GM12878 (cell line): ENCODE data around the gene ANO1. TPM values are rescaled to one million over a fixed set of nuclear protein-coding genes. Genes with fewer than 3 reads are reported as not detected.

Source experiments
- ATAC-seq: fragments of 200-7000 bp; cut with Tn5 transposase; 3 replicates; pipeline ENCODE4 v1.9.1; 2020; ENCODE audit warnings: mild to moderate bottlenecking, moderate library complexity
- BruUV-seq: library from RNA; stranded (reverse); fragments of 400-500 nt; replicated peaks from 2 replicates; lab custom pipeline; 2021; lab: Mats Ljungman, UMichigan
- CTCF ChIA-PET: fragments of 300-600 bp; sonication (Branson Sonifier 250); formaldehyde crosslinking; extraction: SDS; loops from one replicate; lab custom pipeline; 2021; ENCODE audit warnings: inconsistent platforms; lab: Yijun Ruan, JAX
- POLR2A ChIA-PET: fragments of 350-600 bp; formaldehyde crosslinking; extraction: SDS; loops from one replicate; lab custom pipeline; 2021; ENCODE audit warnings: inconsistent platforms; lab: Charles Lee
- RAD21 ChIA-PET: fragments of 300-600 bp; sonication (Branson Sonifier 250); formaldehyde crosslinking; loops from one replicate; lab custom pipeline; 2023; ENCODE audit warnings: antibody characterized with exemption; ENCODE audit not compliant: unreplicated experiment; lab: Charles Lee
- SMC1A ChIA-PET: fragments of 300-600 bp; sonication (Branson Sonifier 250); formaldehyde crosslinking; loops from one replicate; lab custom pipeline; 2023; ENCODE audit not compliant: unreplicated experiment, uncharacterized antibody; lab: Charles Lee
- DNase-seq: peaks from one replicate; pipeline ENCODE4 v3.0.0-alpha.2; 2011; ENCODE audit warnings: low read depth, low spot score
- FAIRE-seq: peaks from 3 replicates; lab custom pipeline; 2011; peaks lifted over from hg19 to GRCh38; lab: Jason Lieb, UNC
- H2AFZ ChIP-seq: 2 replicates; pipeline ENCODE4 v1.6.0; 2011; ENCODE audit warnings: low read depth, low read length, control low read depth; ENCODE audit not compliant: control insufficient read depth
- H3K27ac ChIP-seq: 2 replicates; pipeline ENCODE4 v1.5.1; 2011; ENCODE audit warnings: control low read depth; ENCODE audit not compliant: control insufficient read depth, insufficient read depth
- H3K27me3 ChIP-seq, 2 experiments: replicated peaks in 1 of 2; 2 replicates each; pipeline versions ENCODE4 v1.6.0 to v1.6.1; 2011; ENCODE audit warnings: low read length in 1 of 2; ENCODE audit not compliant: control insufficient read depth in 2 of 2, insufficient read depth in 2 of 2
- H3K36me3 ChIP-seq, 2 experiments: 2 replicates each; pipeline ENCODE4 v1.5.1; 2011; ENCODE audit warnings: low read length in 1 of 2; ENCODE audit not compliant: control insufficient read depth in 2 of 2, insufficient read depth in 2 of 2
- H3K4me1 ChIP-seq: 2 replicates; pipeline ENCODE4 v1.6.1; 2011; ENCODE audit warnings: mild to moderate bottlenecking, low read length, moderate library complexity, mixed read lengths; ENCODE audit not compliant: control insufficient read depth, insufficient read depth
- H3K4me2 ChIP-seq: 2 replicates; pipeline ENCODE4 v1.6.0; 2011; ENCODE audit warnings: control low read depth; ENCODE audit not compliant: control insufficient read depth, insufficient read depth
- H3K4me3 ChIP-seq: fragments of 200-600 bp; sonication (generic); 2 replicates; pipeline ENCODE4 v1.5.1; 2016
- H3K79me2 ChIP-seq: 2 replicates; pipeline ENCODE4 v1.6.0; 2011; ENCODE audit warnings: low read length; ENCODE audit not compliant: control insufficient read depth, insufficient read depth
- H3K9ac ChIP-seq: 2 replicates; pipeline ENCODE4 v1.8.0; 2011; ENCODE audit warnings: low read length, control low read depth, mixed read lengths; ENCODE audit not compliant: control insufficient read depth, insufficient read depth
- H3K9me3 ChIP-seq: replicated peaks from 3 replicates; pipeline ENCODE4 v1.5.1; 2011; ENCODE audit warnings: mild to moderate bottlenecking, low read length; ENCODE audit not compliant: control insufficient read depth, insufficient read depth
- H4K20me1 ChIP-seq: 2 replicates; pipeline ENCODE4 v1.6.0; 2011; ENCODE audit not compliant: control insufficient read depth, insufficient read depth
- HCFC1 ChIP-seq: fragments of 150-350 bp; IDR thresholded peaks from 2 replicates; pipeline ENCODE4 v1.6.1; 2014; ENCODE audit warnings: low read length
- PAX5 ChIP-seq: IDR thresholded peaks from 2 replicates; pipeline ENCODE4 v1.6.1; 2011; ENCODE audit warnings: low read depth, low read length, borderline replicate concordance
- PKNOX1 ChIP-seq: fragments of 450-650 bp; IDR thresholded peaks from 2 replicates; pipeline ENCODE4 v1.6.1; 2016; ENCODE audit warnings: mild to moderate bottlenecking
- RELA ChIP-seq: fragments of 450-650 bp; IDR thresholded peaks from 2 replicates; pipeline ENCODE4 v1.8.0; 2014; ENCODE audit warnings: borderline replicate concordance; ENCODE audit not compliant: partially characterized antibody
- SRF ChIP-seq, 2 experiments: IDR thresholded peaks; 2 replicates each; pipeline ENCODE4 v1.6.1; 2011; ENCODE audit warnings: low read depth in 2 of 2, low read length in 2 of 2, mild to moderate bottlenecking in 1 of 2, moderate library complexity in 1 of 2
- STAT3 ChIP-seq: IDR thresholded peaks from 2 replicates; pipeline ENCODE4 v1.6.1; 2011; ENCODE audit warnings: low read depth, low read length, improper control_type of control experiment
- SUZ12 ChIP-seq: fragments of 200-600 bp; sonication (generic); IDR thresholded peaks from one replicate; pipeline ENCODE4 v1.6.1; 2018; ENCODE audit warnings: antibody characterized with exemption, mild to moderate bottlenecking; ENCODE audit not compliant: unreplicated experiment
- TARDBP ChIP-seq: IDR thresholded peaks from 2 replicates; pipeline ENCODE4 v1.6.1; 2016; ENCODE audit warnings: borderline replicate concordance
- ZNF207 ChIP-seq: fragments of 450-650 bp; IDR thresholded peaks from 2 replicates; pipeline ENCODE4 v1.6.1; 2014; ENCODE audit warnings: antibody characterized with exemption, mild to moderate bottlenecking, borderline replicate concordance
- WGBS: methylation state at CpG from one replicate; pipeline ENCODE4 v1.1.6; 2016; ENCODE audit warnings: low lambda C conversion rate; ENCODE audit not compliant: insufficient replicate concordance, insufficient coverage; ENCODE audit errors: missing lambda C conversion rate; 5-methylcytosine and 5-hydroxymethylcytosine counted together
- in situ Hi-C: fragments of 300-500 bp; cut with MboI; formaldehyde crosslinking; loops from 9 replicates; pipeline ENCODE4 v1.14.3; 2018; ENCODE audit warnings: mixed read lengths
- intact Hi-C: fragments of 100-400 bp; cut with micrococcal nuclease; formaldehyde crosslinking; loops from one replicate; pipeline ENCODE4 v1.14.2; 2022; ENCODE audit not compliant: unreplicated experiment
- polyA plus RNA-seq, 11 experiments: library from polyadenylated mRNA; depleted of rRNA in 4 of 11; unstranded in 6 of 11; stranded (reverse) in 5 of 11; fragments of >200 nt; fragmentation: Nextera tagmentation in 4 of 11; fragmentation: Illumina TruSeq in 1 of 11; extraction: Ambion mirVana in 4 of 11; extraction: Trizol in 1 of 11; gene quantifications; 1 replicate in 1 of 11; 2 replicates in 10 of 11; pipeline versions ENCODE4 v1.2.1 to v1.2.3, GENCODE V29; 2011 to 2016; ENCODE audit warnings: inconsistent platforms in 2 of 11, missing spikeins in 2 of 11, low read depth in 1 of 11
- total RNA-seq, 4 experiments: library from RNA; depleted of rRNA in 3 of 4; stranded (reverse); fragments of >200 nt in 3 of 4; fragmentation: Illumina TruSeq in 1 of 4; extraction: Trizol in 1 of 4; gene quantifications; 2 replicates each; pipeline versions ENCODE4 v1.2.1 to v1.2.3, GENCODE V29; 2013 to 2021
- TF ChIP-seq, protein P1 (sequence below): IDR thresholded peaks from 2 replicates; pipeline ENCODE4 v1.6.1; 2011; ENCODE audit warnings: borderline replicate concordance, low read depth, mild to moderate bottlenecking, moderate library complexity, mixed read lengths, low read length; ENCODE audit not compliant: insufficient read depth; ENCODE audit errors: extremely low read length

ANO1 gene
- total and polyA plus RNA-seq, 10 of the 15 experiments (the other 5 are each of a cell fraction or from before 2014, with no cell fraction given) = 0.01 to 0.38 (median 0.06) TPM; not detected in 7

DNA sequence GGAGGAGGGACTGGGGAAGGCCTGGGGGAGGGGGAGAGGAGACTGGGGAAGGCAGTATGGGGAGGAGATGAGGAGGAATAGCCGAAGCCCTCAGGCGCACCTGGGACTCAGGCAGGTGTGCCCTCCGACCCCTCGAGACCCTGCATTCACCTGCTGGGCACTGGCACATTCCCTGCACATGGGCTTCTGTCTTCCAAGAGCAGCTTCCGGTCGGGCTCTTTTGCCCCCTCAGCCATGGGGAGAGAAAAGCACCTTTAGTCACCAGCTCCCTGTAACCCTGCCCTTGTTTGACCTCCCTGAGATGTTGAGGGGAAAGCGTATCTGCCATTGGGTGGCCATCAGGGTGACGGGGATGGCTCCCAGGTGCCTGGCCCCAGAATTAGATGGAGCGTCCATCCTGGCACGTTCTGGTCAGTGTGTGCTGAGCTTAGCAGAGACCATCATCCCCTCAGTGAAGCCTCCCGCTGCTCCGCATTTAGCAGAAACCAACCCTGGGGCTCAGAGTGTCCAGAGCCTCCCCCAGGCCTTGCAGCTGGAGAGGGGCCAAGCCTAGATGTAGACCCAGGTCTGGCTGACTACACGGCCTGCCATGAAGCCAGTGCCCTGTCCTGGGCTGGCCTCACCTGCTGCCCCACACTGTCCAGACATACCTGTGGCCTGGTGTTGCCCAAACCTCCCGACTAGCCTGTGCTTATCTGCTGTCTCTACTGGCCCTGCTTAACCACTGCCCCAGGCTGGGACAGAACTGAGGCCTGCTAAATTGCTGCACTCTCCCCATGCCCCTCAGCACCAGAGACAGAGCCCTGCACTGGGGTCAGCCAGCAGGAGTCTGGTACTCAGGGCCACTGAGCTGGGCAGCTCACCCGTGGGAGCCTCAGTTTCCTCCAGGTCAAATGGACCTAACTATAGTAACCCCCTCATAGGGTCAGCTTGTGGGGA is 6.2 kb downstream of the ANO1 start:
- intact Hi-C loops = no loop called here
- BruUV-seq = no TSS peak
- Histone ChIP-seq H3K4me3 (no peak overlapping the region), H3K27ac (no peak overlapping the region), H3K9ac (no peak overlapping the region), H4K20me1 (no peaks in the 10 kb centered on the region), H3K27me3 (peaks cover 0 to 2% of the 10 kb centered on the region in 2 experiments; a peak in 2 of 4 replicates), H3K4me1 (no peaks in the 10 kb centered on the region), H3K36me3 (no peaks in the 10 kb centered on the region), H3K4me2 (no peak overlapping the region), H3K9me3 (no peaks in the 10 kb centered on the region), H3K79me2 (no peaks in the 10 kb centered on the region), H2AFZ (no peak overlapping the region)
- CTCF ChIA-PET = no interaction called here
- in situ Hi-C loops = no loop called here
- no peak for FAIRE-seq
- POLR2A ChIA-PET = no interaction called here
- SMC1A ChIA-PET = no interaction called here
- DNase-seq = no peak
- RAD21 ChIA-PET = no interaction called here
- TF ChIP-seq RELA = no peak
- TF ChIP-seq ZNF207 = no peak
- no peak for TF ChIP-seq TARDBP
- no peak for TF ChIP-seq STAT3
- TF ChIP-seq HCFC1 = no peak
- TF ChIP-seq SRF (IDR thresholded peaks at IDR 0.05; ENCODE audit: low read depth in 2 of 2, low read length in 2 of 2) = no peak
- TF ChIP-seq SUZ12 = no peak
- no peak for TF ChIP-seq PAX5
- no peak for TF ChIP-seq PKNOX1
- TF ChIP-seq, protein P1, sequence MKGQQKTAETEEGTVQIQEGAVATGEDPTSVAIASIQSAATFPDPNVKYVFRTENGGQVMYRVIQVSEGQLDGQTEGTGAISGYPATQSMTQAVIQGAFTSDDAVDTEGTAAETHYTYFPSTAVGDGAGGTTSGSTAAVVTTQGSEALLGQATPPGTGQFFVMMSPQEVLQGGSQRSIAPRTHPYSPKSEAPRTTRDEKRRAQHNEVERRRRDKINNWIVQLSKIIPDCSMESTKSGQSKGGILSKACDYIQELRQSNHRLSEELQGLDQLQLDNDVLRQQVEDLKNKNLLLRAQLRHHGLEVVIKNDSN = no peak
- no peak for ATAC-seq
- WGBS = 8% methylated on average over 15 of the region's 15 CpGs
